HG02981 (cell line): ENCODE results near the gene CDH13.

Experiments used
- ATAC-seq: cut with Tn5 transposase; IDR thresholded peaks from one replicate; pipeline ENCODE4 v1.9.1; 2021; ENCODE audit warnings: mild to moderate bottlenecking, moderate library complexity; ENCODE audit not compliant: unreplicated experiment

CDH13 gene

DNA sequence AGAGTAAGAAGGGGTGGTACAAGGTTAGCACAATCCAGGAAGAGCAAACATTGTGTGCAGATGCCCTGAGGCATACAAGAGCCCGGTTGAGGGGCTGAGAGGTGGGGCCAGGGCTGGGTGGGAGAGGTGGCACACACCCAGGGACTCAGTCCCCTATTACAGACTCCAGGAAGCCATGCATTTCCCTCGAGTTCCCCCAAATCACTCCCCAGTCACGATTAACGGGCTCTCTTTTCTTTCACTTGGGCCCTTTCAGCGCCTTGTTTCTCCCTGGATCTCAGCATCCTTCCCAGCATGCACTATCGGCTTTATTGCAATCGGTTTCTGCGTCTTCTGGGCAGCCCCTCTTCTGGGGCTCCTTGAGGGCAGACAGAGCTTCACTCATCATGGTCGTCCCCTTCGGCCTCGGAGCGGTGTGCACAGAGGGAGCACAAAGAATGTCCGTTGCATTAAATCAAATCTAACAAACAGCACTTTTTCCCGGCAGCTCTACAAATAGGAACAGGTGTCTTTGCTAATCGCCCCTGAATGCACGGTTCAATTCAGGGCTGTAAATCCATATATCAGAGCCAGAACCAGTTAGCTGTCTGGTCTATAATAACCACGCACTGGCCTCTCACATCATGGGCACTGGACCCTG, 996.4 kb downstream of the CDH13 start:
- ATAC-seq, result no peak

DNA sequence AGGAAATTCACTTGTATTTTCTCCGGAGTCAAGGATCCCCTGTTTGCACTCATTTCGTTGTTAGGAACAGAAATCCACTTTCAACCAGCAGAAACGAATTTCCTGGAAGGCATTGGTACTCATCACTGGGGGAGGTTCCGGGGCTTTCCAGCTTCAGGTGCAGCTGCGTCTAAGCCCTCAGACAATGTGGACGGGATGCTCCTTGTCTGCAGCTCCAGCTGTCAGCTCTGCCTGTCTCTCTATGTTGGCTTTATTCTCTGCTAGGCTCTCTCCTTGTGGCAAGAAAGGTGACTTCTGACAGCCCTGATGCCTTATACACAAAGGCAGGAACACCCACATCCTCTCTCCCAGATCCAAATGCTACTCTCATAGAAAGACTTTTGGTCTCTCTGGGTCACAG, 997.1 kb downstream of the CDH13 start:
- ATAC-seq, result no peak

DNA sequence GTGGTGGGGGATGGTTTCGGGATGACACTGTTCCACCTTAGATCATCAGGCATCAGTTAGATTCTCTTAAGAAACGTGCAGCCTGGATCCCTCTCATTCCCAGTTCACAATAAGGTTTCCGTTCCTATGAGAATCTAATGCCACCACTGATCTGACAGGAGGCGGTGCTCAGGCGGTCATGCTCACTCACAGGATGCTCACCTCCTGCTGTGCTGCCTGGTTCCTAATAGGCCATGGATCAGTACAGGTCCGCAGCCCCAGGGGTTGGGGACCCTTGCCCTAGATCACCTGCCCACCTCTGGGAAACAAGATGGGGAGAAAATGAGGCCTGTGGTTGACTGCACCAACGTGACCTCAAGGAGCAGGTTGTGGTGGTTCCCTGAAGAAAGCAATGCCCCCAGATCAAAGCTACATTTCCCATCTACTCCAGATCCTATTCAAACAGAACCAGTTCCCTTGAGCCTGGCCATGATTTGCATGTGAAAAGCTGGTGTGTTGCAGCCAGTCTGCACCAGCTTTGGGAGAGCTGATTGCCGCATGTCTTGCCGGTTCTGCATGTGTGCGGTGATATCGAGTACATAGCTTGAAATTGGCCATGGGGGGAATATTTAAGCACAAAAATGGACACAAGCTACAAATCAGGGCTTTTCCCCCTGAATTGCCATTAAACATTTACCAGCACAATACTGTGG, 997.8 kb downstream of the CDH13 start:
- ATAC-seq, result no peak

DNA sequence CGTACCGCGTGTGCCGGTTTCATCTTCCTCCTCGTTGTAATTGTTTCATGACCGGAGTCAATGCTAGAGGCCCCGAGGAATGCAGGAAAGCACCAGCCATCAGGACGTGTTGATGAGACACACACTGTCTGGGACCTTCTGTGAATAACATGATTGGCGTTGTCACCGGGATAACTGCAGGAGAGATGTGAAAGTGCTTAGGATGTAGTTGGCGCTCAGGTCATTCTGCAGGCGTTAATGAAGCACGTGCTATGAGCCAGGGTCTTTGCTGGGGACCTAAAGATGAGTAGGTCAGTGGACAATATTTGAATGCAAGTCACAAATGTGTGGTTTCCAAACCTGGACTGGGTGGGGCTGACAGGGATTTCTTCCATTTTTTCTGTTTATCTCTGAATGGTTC, 999.4 kb downstream of the CDH13 start:
- no peak for ATAC-seq

DNA sequence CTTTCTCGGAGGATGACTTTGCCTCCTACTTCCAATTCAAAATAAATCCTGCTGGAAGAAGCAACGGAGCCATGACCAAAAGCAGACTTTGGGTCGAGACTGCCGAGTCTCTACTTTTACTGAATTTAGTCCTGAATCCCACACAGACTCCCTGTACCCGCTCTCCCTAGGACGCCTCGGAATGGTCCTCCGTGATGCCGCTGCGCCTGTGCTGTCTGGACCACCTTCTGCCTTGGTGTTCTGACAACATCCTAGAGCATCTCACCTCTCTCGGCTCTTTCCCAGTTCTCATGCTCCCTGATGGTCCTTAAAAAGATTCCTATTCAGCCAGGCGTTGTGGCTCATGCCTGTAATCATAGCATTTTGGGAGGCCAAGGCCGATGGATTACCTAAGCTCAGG, 999.9 kb downstream of the CDH13 start:
- no peak for ATAC-seq

DNA sequence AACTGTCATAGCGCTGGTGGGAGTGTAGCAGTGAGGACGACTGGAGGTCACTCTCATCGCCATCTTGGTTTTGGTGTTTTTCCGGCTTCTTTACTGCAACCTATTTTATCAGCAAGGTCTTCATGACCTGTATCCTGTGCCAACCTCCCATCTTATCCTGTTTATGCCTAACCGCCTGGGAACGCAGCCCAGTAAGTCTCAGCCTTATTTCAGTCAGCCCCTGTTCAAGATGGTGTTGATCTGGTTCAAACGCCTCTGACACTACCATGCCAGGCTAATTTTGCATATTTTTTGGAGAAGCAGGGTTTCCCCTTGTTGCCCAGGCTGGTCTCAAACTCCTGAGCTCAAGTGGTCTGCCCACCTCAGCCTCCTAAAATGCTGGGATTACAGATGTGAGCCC, 1001.2 kb downstream of the CDH13 start:
- ATAC-seq, result no peak

DNA sequence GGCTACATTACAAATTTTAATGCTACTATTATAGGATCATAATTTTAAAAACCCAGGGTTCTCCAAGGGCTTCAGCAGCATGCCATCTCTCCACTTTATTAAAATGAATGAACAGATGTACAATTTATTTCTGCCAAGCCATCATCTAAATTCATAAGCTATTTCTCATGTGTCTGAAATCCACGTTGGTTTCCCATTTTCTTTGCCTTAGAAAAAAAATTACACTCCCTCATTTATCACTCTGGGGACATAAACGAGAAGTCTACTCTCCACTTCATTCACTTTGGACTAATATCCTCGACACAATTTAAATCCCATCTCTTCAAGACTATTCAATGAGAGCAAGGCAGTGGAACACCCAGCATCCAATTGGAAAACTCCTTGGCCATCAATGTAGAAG, 1002.7 kb downstream of the CDH13 start:
- ATAC-seq, result no peak

DNA sequence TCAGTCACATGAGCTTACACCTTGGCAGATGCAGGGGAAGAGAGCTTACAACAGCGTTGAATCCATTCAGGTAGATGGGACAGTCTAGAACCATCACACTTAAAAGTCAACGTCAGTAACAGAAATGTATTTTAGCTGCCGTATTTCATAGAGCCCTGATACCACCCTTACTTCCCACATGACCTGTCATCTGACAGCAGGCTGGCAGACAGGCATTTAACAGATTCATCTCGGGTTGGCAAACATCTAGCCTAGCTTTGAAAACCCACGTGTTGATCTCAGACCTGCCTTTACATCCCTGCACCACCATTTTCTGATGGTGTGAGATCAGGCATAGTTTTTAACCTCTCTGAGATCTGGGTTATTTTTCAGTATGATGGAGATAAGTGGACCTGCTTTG, 1003.1 kb downstream of the CDH13 start:
- no peak for ATAC-seq

DNA sequence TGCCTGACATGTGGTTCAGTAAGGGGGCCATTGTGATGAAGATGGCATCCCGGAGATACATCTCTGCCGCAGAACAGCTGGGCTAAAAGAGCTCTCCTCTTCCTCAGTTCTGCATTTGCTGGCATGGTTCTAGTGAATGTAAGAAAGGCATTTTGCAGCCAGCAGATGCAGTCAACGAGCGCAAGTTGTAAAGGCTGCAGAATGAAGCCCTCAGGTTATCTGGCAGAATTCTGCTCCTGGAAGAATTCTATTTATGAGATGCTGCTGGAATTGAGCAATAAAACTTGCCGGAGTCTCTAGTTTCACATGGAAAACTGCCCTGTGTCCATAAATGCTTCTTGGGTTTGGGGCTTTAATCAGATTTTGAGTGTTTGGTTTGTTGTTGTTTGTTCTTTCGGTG, 1004.2 kb downstream of the CDH13 start:
- no peak for ATAC-seq

DNA sequence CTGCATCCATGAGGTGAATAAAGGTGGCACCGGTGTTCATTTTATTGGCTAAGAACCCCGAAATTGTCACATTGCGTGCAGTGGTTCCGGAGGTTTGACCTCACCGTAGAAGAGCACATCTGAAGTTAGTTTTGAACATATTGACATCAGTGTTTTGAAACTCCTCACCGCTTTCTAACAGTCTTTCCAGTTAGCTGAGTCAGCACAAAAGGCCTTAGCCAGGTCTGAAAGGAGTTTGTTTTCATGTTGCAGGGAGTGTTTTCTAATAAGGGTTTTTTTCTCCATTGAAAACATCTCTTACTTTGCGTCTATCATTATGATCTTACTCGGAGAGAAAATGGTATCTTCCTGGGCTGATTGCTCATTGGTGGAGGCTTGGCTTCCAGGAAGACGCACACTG, 1006.5 kb downstream of the CDH13 start:
- ATAC-seq, result no peak

DNA sequence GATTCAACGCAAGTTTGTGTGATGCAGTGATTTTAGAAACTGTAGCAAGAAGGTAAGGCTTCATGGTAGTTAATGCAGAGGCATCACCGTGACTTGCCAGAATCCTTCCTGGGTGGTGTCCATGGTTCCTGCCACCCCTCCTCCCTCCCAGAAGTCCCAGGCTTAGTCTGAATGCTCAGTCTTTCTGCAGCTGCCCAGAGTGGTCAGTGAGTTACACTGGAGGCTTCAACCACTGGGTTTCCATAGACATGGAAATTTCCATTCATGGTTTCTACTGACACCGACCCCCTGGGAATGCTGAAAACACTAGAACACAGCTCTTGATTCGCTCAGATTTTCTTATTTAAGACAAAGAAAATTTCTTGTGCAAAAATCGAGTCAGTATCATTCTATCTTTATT, 1021.6 kb downstream of the CDH13 start:
- ATAC-seq, result no peak

DNA sequence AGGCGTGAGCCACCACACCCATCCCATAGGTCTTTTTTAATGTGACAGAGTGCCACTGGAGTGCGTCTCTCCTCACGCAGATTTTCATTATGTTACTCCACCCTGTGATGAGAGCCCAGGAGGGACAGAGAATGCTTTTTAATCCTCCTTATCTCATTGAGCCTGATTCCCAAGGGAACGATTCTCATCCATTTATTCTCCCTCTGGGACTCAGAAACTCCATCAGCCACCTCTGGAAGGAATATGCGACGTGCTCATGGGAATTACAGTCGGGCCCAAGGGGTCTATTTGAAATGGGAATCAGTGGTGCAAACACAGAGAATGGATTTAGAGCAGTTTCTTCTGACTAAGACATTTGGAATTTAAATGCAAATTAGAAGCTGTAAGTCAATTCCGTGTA, 1025.1 kb downstream of the CDH13 start:
- ATAC-seq, result no peak

DNA sequence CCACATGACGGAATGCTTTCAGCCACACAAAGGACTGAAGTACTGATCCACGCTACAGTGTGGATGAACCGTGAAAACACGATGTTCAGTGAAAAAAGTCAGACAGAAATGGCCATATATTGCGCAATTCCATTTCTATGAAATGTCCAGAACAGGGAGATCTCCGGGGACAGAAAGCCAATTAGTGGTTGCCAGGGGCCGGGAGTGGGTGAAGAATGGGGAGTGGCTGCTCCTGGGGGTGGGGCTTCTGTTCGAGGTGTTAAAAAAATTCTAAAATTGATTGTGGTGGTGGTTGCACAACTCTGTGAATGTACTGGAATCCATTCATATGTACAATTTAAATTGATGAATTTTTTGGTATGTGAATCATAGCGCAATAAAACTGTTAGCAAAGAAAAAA, 1026.2 kb downstream of the CDH13 start:
- no peak for ATAC-seq

DNA sequence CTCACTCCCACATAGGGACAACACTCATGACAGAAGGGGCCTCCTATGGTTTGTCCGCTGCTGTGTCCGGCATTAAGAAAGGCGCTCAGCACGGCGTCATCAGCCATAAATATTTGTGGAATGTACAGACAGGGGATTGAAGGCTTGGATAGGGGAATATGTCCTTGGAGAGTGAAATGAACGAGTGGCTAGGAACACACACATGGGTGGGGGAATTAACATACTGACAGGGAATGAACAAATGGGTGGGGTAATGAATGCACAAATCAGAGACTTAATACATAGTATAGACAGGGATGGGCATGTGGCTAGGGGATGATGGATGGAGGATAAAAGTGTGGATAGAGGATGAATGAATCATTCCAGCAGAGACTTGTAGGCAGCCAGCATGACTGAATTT, 1027.0 kb downstream of the CDH13 start:
- ATAC-seq, result no peak

DNA sequence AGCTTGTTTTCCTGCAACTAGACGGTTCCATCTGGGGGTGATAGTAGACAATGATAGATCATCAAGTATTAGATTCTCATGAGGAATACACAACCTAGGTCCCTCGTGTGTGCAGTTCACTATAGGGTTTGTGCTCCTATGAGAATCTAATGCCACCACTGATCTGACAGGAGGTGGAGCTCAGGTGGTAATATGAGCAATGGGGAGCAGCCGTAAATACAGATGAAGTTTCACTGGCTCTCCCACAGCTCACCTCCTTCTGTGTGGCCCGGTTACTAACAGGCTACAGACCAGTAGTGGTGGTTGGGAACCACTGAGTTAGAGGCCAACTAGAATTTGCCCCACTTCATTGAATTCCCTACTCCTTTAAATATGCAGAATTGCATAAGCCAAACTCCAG, 1033.5 kb downstream of the CDH13 start:
- no peak for ATAC-seq

DNA sequence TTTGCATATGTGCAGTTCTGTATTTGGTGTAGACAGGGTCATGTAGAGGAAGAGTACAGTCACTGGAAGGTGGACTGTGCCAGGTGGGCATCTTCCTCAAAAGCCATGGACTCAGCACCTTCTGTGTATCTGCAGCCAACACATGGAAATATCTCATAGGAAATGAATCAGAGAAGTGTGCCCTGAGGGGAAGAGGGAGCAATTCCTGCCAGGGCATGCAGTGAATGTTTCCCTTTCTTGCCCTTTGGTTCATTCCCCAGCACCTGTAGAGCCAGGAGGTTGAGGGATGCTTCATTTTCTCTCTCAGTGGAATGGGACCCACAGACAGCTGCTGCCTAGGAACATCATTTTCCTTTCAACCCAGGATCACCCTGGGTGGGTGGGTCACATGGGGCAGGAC, 1034.9 kb downstream of the CDH13 start:
- ATAC-seq, result no peak

DNA sequence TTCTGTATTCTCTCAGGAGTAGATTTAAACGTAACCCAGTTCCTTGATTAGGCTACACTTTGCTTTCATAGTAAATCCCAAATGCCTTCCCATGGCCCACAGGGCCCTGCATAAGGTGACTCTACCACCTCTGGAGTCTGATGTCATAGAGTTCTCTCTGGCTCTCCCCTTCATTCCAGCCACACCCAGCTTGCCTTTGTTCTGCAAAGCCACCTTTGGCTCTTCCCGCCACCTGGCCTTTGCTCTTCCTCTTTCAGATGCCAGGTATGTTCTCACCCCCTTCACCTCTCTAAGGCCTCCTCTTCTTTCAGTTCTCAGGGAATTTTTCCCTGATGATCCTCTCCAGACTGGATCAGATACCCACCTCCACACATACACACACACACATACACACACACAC, 1039.7 kb downstream of the CDH13 start:
- no peak for ATAC-seq

DNA sequence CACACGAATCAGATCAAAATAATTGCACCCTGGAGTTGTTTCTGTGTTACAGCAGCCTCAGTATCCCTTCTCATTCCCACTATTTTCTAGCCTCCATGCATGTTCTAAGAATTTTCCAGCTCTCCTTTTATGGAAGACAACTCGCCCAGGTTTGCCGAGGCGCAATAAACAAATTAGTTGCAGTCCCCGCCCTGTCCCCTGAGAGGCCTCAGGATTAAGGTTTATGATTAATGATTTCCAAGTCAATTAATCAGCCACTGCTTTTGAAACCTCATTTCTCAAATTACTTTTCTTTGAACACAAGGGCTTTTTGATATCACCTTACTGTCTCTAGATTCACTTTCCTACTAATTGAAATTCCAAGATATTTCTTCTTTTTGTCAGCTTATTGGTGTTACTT, 1042.7 kb downstream of the CDH13 start:
- no peak for ATAC-seq

DNA sequence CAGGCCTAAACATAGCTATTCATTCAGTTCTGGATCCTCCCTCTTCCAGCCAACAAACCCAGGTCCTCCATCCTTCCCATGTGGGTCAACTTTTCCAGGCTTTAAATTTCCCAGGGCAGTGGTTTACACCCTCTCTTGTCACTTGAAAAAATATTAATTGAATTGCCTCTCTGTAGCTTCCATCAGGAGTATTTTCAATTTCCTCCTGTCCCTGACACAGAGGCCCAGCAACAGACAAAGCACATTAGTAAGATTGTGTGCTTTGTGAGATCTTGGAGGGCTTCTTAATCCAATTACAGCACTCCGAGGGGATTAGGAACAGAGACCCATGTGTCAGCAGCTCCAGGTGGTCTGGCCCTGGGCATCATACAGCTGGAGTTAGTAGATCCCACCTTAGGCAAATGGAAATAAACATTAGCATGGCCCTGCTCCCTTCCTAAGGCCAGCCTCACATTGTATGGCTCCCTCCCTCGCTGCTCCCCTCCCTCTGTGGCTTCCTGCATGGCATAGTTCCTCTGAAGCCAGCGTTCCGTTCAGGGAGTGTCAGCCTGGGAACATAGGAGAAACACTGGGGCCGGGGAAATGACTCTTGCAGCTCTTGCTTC, 1048.3 kb downstream of the CDH13 start:
- ATAC-seq, result no peak

DNA sequence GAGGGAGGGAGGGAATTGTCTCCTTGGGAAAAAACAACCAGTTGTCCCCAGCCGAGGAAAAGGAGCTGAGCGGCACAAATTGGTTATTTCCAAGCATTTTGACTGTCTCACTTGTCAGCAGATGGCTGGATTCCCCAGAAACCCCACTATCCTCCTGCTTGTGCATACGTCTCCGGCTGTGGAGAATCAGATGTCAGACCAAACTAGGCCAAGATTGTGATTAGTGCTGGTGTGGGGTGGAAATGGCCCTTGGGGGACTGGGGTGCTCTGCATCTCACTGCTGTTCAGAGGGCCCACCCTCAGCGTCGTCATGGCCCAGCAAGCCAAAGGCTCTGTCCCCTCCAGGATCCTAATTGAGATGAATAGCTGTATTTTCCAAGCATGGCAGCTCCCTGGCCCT, 1049.3 kb downstream of the CDH13 start:
- no peak for ATAC-seq

DNA sequence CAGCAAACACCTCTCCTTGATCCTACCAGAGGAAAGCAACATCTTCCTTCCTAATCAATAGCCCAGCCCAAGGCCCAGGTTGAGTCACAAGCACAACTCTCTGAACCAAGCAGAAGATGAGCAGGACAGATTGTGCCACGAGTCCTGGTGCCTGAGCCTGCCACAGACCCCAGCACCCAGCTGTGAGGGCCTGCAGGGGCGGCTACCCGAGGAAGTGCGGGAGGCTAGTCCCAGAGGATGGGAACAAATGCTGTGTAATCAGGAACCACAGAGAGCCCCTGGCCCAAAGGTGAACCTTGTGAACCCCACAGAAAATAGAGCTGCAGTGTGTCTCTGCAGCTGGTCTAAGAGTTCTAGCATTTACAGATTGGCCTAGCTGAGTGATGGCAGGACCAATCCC, 1054.2 kb downstream of the CDH13 start:
- no peak for ATAC-seq

DNA sequence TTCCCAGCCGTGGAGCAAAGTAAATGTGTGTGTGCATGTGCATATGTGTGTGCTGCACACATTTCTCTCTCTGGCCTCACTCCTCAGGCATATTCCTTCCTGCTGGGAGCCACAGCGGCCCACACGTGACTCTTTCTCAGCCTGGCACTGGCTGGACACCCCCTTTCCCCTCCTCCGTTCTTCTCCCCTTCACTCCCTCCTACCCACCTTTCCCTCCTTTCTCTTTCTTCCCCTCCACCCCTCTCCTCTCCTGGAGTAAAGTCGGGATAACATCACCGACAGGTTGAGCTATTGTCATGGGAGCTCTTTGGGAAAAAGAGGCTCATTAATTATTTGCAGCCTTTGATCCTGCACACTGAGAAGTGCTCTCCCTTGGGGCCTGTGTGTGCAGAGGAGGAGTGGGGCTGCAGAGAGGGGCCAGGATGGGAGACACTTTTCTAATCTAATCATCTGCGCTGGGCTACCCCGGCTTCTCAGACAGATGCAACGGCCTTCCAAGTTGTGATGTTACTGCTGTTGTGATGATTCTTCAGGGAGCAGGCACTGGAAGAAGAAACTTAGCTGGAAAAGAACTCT, 1054.7 kb downstream of the CDH13 start:
- ATAC-seq, result no peak
